Activated T-helper 1 cell treated with anti-CD3 and anti-CD28 coated beads, Interleukin-12 subunit alpha, Interleukin-12 subunit beta, Interleukin-2, Interleukin-4 antibody, amounts not matched to agents 30 ng/mL and 10 ng/mL and 1 ng/mL, durations not matched to agents 14 hours and 24 hours and 36 hours (primary cell): ENCODE measurements around the gene AK9. TPM values are rescaled to one million over a fixed set of nuclear protein-coding genes. Genes with fewer than 3 reads are reported as not detected.
"Not testable (repeated sequence)": the region's sequence is repeated elsewhere in the genome, so short reads cannot be mapped to it uniquely, and the experiment has no call there.

ENCODE experiments used
- DNase-seq: peaks from one replicate; pipeline ENCODE4 v3.0.0; 2021; ENCODE audit warnings: low spot score
- H3K27ac Mint-ChIP-seq: one replicate; pipeline ENCODE4 v1.8.0; 2021; ENCODE audit warnings: mild to moderate bottlenecking, mixed read lengths
- H3K27me3 Mint-ChIP-seq: one replicate; pipeline ENCODE4 v1.8.0; 2022; ENCODE audit warnings: mild to moderate bottlenecking, moderate library complexity, mixed read lengths; ENCODE audit not compliant: insufficient read depth
- H3K36me3 Mint-ChIP-seq: one replicate; pipeline ENCODE4 v1.8.0; 2021; ENCODE audit warnings: low read depth, mixed read lengths
- H3K4me1 Mint-ChIP-seq: one replicate; pipeline ENCODE4 v1.8.0; 2021; ENCODE audit warnings: low read depth, mixed read lengths
- H3K4me3 Mint-ChIP-seq: one replicate; pipeline ENCODE4 v1.8.0; 2021; ENCODE audit warnings: mild to moderate bottlenecking, moderate library complexity, mixed read lengths
- H3K9me3 Mint-ChIP-seq: one replicate; pipeline ENCODE4 v1.8.0; 2021; ENCODE audit warnings: mixed read lengths
- intact Hi-C: fragments of 100-400 bp; cut with micrococcal nuclease; formaldehyde crosslinking; loops from one replicate; pipeline ENCODE4 v1.15.1; 2024
- total RNA-seq: library from RNA; stranded (reverse); gene quantifications from 2 replicates; pipeline ENCODE4 v1.2.3, GENCODE V29; 2022

AK9 gene
- total RNA-seq, 1 donor from 2014 or later = 2.8 TPM

GRCh38 chr6:109687271-109687761 lies 3.7 kb downstream of the AK9 start:
- H3K4me3 Mint-ChIP-seq = no peak overlapping the region
- peaks cover 2% of the 10 kb centered on the region for H3K36me3 Mint-ChIP-seq
- intact Hi-C loops = loop anchor here (1.0 kb wide), 1 partner anchor 8 kb away; no protein-coding TSS in a partner anchor
- peaks cover 14% of the 10 kb centered on the region for H3K9me3 Mint-ChIP-seq
- no peak overlapping the region for H3K27ac Mint-ChIP-seq
- peaks cover 35% of the 10 kb centered on the region for H3K4me1 Mint-ChIP-seq
- peaks cover 14% of the 10 kb centered on the region for H3K27me3 Mint-ChIP-seq
- DNase-seq = no peak

- Mint-ChIP-seq H3K4me3 (no peak overlapping the region), H3K36me3 (peaks cover 5% of the 10 kb centered on the region), H3K27me3 (peaks cover 14% of the 10 kb centered on the region), H3K4me1 (peaks cover 31% of the 10 kb centered on the region), H3K27ac (no peak overlapping the region), H3K9me3 (peaks cover 16% of the 10 kb centered on the region)
- intact Hi-C loops = loop anchor here (1.0 kb wide), 1 partner anchor 7 kb away; no protein-coding TSS in a partner anchor
- DNase-seq = no peak
Observed at GRCh38 chr6:109686566-109687265, 4.3 kb downstream of the AK9 start.

GRCh38 chr6:109678661-109679505 lies 12.1 kb downstream of the AK9 start:
- not testable (repeated sequence) for H3K27me3 Mint-ChIP-seq, H3K27ac Mint-ChIP-seq, DNase-seq, H3K4me3 Mint-ChIP-seq, H3K36me3 Mint-ChIP-seq, H3K4me1 Mint-ChIP-seq
- intact Hi-C loops = loop anchor here (1.0 to 5.0 kb wide), 4 partner anchors 8 to 47 kb away; partner anchors contain the start of genes AK9 and FIG4
- peaks cover 26% of the 10 kb centered on the region for H3K9me3 Mint-ChIP-seq

GRCh38 chr6:109678240-109678639 lies 12.8 kb downstream of the AK9 start:
- Mint-ChIP-seq H3K27me3 (no peaks in the 10 kb centered on the region), H3K9me3 (peaks cover 19% of the 10 kb centered on the region), H3K27ac (no peak overlapping the region), H3K4me3 (no peak overlapping the region), H3K4me1 (peaks cover 7% of the 10 kb centered on the region), H3K36me3 (peaks cover 3% of the 10 kb centered on the region)
- intact Hi-C loops = loop anchor here (1.0 to 5.0 kb wide), 2 partner anchors 13 to 46 kb away; partner anchors contain the start of genes AK9 and FIG4
- DNase-seq = no peak

- H3K9me3 Mint-ChIP-seq = peaks cover 14% of the 10 kb centered on the region
- no peak overlapping the region for H3K4me3 Mint-ChIP-seq
- intact Hi-C loops = loop anchor here (5.0 kb wide), 1 partner anchor 44 kb away; no protein-coding TSS in a partner anchor
- no peaks in the 10 kb centered on the region for H3K27me3 Mint-ChIP-seq
- H3K36me3 Mint-ChIP-seq = peaks cover under 1% of the 10 kb centered on the region
- no peak overlapping the region for H3K27ac Mint-ChIP-seq
- no peak for DNase-seq
- H3K4me1 Mint-ChIP-seq = peaks cover 7% of the 10 kb centered on the region
Observed at GRCh38 chr6:109676724-109677123, 14.3 kb downstream of the AK9 start.

- Mint-ChIP-seq H3K27me3 (no peaks in the 10 kb centered on the region), H3K4me3 (no peak overlapping the region), H3K9me3 (peaks cover 4% of the 10 kb centered on the region), H3K4me1 (no peaks in the 10 kb centered on the region), H3K27ac (no peak overlapping the region), H3K36me3 (no peaks in the 10 kb centered on the region)
- no peak for DNase-seq
- intact Hi-C loops = no loop called here
Observed at GRCh38 chr6:109672839-109673238, 18.2 kb downstream of the AK9 start.

- Mint-ChIP-seq H3K4me3 (no peak overlapping the region), H3K27ac (no peak overlapping the region), H3K36me3 (no peaks in the 10 kb centered on the region), H3K27me3 (no peaks in the 10 kb centered on the region), H3K4me1 (no peaks in the 10 kb centered on the region), H3K9me3 (peaks cover 4% of the 10 kb centered on the region)
- DNase-seq = no peak
- intact Hi-C loops = no loop called here
Observed at GRCh38 chr6:109672175-109672574, 18.8 kb downstream of the AK9 start.

- H3K4me1 Mint-ChIP-seq = no peaks in the 10 kb centered on the region
- H3K4me3 Mint-ChIP-seq = no peak overlapping the region
- H3K36me3 Mint-ChIP-seq = no peaks in the 10 kb centered on the region
- no peak for DNase-seq
- no peak overlapping the region for H3K27ac Mint-ChIP-seq
- no peaks in the 10 kb centered on the region for H3K27me3 Mint-ChIP-seq
- intact Hi-C loops = no loop called here
- H3K9me3 Mint-ChIP-seq = peaks cover 1% of the 10 kb centered on the region
Observed at GRCh38 chr6:109671733-109672132, 19.3 kb downstream of the AK9 start.

- intact Hi-C loops = no loop called here
- Mint-ChIP-seq H3K4me1 (no peaks in the 10 kb centered on the region), H3K27me3 (no peaks in the 10 kb centered on the region), H3K9me3 (no peaks in the 10 kb centered on the region), H3K36me3 (no peaks in the 10 kb centered on the region), H3K27ac (no peak overlapping the region), H3K4me3 (no peak overlapping the region)
- no peak for DNase-seq
Observed at GRCh38 chr6:109669811-109670210, 21.2 kb downstream of the AK9 start.

- H3K27me3 Mint-ChIP-seq = no peaks in the 10 kb centered on the region
- no peaks in the 10 kb centered on the region for H3K9me3 Mint-ChIP-seq
- H3K4me3 Mint-ChIP-seq = no peak overlapping the region
- no peaks in the 10 kb centered on the region for H3K36me3 Mint-ChIP-seq
- no peak for DNase-seq
- no peak overlapping the region for H3K27ac Mint-ChIP-seq
- peaks cover 6% of the 10 kb centered on the region for H3K4me1 Mint-ChIP-seq
- intact Hi-C loops = no loop called here
Observed at GRCh38 chr6:109662192-109662591, 28.8 kb downstream of the AK9 start.

- Mint-ChIP-seq H3K4me3 (no peak overlapping the region), H3K9me3 (no peaks in the 10 kb centered on the region), H3K4me1 (peaks cover 6% of the 10 kb centered on the region), H3K27me3 (no peaks in the 10 kb centered on the region), H3K36me3 (no peaks in the 10 kb centered on the region), H3K27ac (no peak overlapping the region)
- DNase-seq = no peak
- intact Hi-C loops = no loop called here
Observed at GRCh38 chr6:109660526-109661320, 30.3 kb downstream of the AK9 start.

GRCh38 chr6:109655761-109656262 lies 35.2 kb downstream of the AK9 start:
- H3K9me3 Mint-ChIP-seq = no peaks in the 10 kb centered on the region
- H3K36me3 Mint-ChIP-seq = no peaks in the 10 kb centered on the region
- intact Hi-C loops = no loop called here
- H3K27ac Mint-ChIP-seq = no peak overlapping the region
- peaks cover 6% of the 10 kb centered on the region for H3K4me1 Mint-ChIP-seq
- H3K27me3 Mint-ChIP-seq = no peaks in the 10 kb centered on the region
- DNase-seq = no peak
- no peak overlapping the region for H3K4me3 Mint-ChIP-seq
